GM19452 (cell line): Measurements from ENCODE around the gene QRICH1.

Experiments
- ATAC-seq: cut with Tn5 transposase; IDR thresholded peaks from one replicate; pipeline ENCODE4 v1.9.1; 2021; ENCODE audit not compliant: unreplicated experiment

QRICH1 gene

GRCh38 chr3:49001155-49001554 is 92.7 kb downstream of the QRICH1 start:
- ATAC-seq = no peak

- no peak for ATAC-seq
These were observed 94.6 kb downstream of the QRICH1 start for GRCh38 chr3:48999085-48999858.

DNA sequence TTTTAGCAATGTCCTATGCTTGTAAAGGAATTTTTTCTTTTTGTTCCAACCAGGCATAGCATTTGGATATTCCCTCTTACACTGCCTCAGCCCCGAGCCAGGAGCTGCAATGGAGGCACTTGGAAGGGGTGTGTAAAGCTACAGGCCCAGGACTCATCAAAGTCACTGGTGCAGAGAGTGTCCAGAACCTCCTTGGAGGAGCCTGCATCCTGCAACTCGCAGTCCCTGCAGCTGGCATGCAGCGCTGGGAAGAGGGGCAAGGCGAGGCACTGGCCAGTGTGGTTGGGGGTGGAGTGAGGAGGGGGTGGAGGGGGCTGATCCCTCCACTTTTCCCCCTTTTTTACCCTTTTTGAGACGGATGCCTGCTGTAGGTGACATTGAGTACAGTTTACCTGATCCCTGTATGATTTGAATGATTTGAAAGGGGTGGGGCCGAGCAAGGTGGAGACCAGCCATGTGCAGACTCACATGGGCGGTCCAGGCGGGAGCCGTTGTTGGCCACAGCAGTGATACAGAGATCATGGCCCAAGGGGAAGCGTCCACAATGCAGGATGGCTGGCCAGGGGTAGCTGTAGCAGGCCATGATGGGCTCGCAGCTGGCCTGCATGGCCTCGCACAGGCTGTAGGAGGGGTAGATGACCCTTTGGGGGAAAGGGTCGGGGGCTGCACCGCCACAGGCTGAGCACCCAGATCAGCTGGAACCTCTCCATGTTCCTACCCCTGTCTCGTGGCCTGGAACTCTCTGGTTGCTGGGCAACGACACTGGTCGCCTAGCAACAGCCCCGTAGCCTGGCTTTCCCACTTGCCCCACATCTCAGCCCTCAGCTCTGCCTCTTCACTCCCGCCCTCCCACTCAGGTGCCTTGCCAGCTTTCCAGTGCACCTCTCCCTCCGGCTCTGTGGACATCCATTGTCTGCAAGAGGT is 95.9 kb downstream of the QRICH1 start:
- ATAC-seq = no peak

- no peak for ATAC-seq
These were observed 96.7 kb downstream of the QRICH1 start for GRCh38 chr3:48997102-48997635.

GRCh38 chr3:48996640-48997039 is 97.2 kb downstream of the QRICH1 start:
- ATAC-seq = no peak

DNA sequence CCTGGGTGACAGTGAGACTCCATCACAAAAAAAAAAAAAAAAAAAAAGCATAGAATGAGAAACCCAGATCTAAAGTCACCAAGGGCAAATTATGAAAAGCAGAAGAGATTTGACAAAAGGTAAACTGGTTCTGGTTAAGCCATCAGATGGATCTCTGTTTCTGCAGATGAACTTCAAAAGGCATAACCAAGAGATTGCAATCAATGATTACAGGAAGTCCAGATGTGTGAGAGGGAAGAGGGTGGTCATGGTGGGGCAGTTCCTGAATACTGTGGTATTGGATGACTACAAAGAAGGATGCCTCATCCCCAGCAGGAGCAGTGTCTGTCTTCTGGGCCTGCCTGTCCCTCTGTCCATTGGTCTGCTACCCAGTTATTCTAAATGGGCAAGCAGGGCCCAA is 100.0 kb downstream of the QRICH1 start:
- no peak for ATAC-seq

DNA sequence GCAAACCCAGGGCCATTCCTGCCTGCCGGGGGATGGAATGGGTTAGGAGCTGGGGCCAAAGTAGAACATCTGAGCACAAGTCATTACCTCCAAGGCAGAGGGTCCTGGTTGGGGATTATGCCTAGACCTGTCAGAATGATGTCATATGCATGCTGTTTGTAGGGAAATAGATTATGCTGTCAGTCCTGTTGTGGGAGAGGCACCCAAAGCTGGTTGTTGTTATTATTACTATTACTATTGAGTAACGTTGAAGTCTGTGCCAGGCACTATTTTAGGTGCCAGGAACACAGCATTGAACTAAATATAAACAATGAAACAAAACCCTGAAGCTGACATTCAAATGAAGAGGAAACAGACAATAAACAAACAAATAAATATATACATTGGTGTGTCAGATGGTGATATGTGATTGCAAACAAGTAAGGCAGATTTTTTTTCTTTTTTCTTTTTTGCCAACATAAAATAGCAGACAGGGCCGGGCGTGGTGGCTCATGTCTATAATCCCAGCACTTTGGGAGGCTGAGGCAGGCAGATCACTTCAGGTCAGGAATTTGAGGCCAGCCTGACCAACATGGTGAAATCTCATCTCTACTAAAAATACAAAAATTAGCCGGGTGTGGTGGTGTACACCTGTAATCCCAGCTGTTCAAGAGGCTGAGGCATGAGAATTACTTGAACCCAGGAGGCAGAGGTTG is 101.9 kb downstream of the QRICH1 start:
- no peak for ATAC-seq

- ATAC-seq = no peak
These were observed 103.0 kb downstream of the QRICH1 start for GRCh38 chr3:48990636-48991469.

- no peak for ATAC-seq
These were observed 103.9 kb downstream of the QRICH1 start, which contains the start of gene P4HTM for GRCh38 chr3:48989796-48990635. P4HTM (plus strand) TSS chr3:48990241; CDS start chr3:48990257, 16 bp downstream.

GRCh38 chr3:48989126-48989795 is 104.6 kb downstream of the QRICH1 start:
- no peak for ATAC-seq

DNA sequence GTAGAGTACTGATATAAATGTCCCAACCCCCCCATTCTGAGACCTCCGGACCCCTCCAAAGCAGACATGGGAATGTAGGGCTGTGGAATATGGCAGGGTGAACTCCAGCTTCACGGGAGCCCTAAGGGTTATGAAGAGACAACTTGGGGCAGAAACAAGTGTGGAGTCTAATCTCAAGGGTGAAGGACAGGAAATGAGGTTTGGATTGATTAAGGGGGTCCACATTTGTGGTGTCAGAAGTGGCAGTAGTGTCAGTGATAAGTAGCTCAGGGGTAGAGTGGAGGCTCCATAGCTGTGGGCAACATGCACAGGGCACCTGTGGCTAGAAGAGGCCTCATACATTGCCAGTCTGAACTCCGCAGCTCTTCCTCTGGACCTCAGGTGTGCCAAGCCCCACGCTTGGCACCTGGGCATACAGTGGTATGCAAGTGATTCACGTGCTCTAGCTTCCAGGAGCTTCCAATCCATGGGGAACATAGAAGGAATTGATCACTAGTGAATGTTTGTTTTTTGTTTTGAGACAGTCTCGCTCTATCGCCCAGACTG is 108.0 kb downstream of the QRICH1 start:
- ATAC-seq = no peak

DNA sequence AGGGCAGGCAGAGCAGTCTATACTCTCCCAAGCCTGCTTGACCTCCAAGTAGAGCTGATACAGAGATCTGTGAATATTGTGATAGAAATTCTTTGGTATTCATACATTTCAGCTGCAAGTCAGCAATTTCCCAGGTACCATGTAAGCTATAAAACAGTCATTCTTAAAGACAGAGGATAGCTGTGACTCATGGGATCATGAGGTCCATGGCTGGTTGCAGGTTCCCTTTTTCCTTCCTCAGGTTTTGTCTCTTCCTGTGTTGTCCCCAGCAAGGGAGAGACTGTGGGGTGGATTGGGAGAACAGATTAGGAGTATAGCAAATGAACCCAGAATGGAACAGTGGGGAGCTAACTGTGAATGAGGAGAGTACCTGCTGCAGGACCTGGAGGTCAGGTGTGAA is 109.2 kb downstream of the QRICH1 start:
- no peak for ATAC-seq

- no peak for ATAC-seq
These were observed 110.8 kb downstream of the QRICH1 start for GRCh38 chr3:48983096-48983495.

- no peak for ATAC-seq
These were observed 111.2 kb downstream of the QRICH1 start for GRCh38 chr3:48982686-48983085.

- ATAC-seq = no peak
These were observed 111.9 kb downstream of the QRICH1 start for GRCh38 chr3:48982016-48982415.

GRCh38 chr3:48980295-48980694 is 113.6 kb downstream of the QRICH1 start:
- ATAC-seq = no peak
